ENCODE results near the gene CHAF1B. TPM values are rescaled to one million over a fixed set of nuclear protein-coding genes. Genes with fewer than 3 reads are reported as not detected.

The CHAF1B gene
- total and polyA plus RNA-seq, 3 donors from 2014 or later, result 5.2 to 6.5 (median 6.2) TPM

DNA sequence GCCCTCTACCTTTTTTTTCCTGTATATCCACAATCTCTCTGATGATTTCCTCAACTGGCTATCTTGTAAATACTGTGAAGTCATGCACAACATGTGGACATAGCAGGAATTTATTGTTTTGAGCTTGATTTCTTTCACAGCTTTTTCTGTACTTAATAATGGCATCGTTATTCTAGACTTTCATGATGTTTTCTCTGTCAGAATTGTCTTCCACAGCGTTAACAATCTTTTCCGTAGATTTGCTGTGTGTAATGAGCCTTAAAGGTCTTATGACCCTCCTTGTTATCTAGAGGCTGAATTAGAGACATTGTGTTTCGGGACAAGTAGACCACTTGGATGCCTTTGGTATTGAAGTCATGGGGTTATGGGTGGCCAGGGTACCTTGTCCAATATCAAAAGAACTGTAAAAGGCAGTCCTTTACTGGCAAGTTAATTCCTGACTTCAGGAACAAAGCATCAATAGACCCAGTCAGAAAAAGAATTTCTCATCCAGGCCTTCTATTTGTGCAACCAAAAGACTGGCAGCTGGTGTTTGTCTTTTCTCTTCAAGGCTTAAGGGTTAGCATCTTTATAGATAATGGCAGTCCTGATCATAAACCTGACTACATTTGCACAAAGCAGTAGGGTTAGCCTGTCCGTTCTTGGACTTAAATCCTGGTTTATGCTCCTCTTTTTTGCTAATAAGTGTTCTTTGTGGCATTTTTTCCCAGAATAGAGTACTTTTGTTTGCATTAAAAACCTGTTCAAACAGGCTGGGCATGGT is 30.1 kb upstream of the CHAF1B start:
- no peak for DNase-seq
- no peak overlapping the region for H3K27ac ChIP-seq

DNA sequence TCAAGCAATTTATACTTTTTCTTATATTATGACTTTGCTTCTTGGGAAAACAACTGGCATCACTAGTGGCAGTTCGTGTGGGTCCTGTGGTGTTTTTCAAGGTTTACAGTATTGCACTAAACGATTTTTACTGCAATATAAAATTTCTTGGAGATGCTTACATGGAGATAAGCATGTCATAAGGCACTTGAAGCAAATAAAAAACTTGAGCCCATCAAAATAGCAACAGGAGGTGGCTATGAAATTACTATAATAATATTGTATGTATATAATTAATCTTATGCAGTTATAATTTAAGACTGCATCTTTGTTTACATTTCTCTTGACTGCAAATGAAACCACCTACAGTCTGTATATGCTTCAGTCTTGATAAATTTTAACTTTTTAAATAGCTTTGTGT is 29.3 kb upstream of the CHAF1B start:
- Histone ChIP-seq H3K4me3 (no peak overlapping the region), H3K27ac (no peak overlapping the region), H3K9me3 (no peaks in the 10 kb centered on the region), H3K36me3 (ENCODE audit: low read depth, missing control alignments) (no peaks in the 10 kb centered on the region), H3K27me3 (no peaks in the 10 kb centered on the region), H3K4me1 (no peaks in the 10 kb centered on the region)
- 68 to 69% methylated on average over 2 of the region's 2 CpGs for WGBS, 2 donors
- TF ChIP-seq POLR2A (IDR thresholded peaks at IDR 0.05) (no peak), CTCF (IDR thresholded peaks at IDR 0.05) (no peak)
- DNase-seq, result no peak
- intact Hi-C loops (cut with DNase I; ENCODE audit: low total_unique reads), result no loop called here

More for the DNA sequence above, 30.1 kb upstream of the CHAF1B start:
- WGBS, 2 donors, result 73 to 74% methylated on average over 5 of the region's 5 CpGs
- H3K36me3 ChIP-seq (ENCODE audit: low read depth, missing control alignments), result no peaks in the 10 kb centered on the region
- no peaks in the 10 kb centered on the region for H3K27me3 ChIP-seq
- no peak overlapping the region for H3K4me3 ChIP-seq
- TF ChIP-seq POLR2A (IDR thresholded peaks at IDR 0.05) (no peak), CTCF (IDR thresholded peaks at IDR 0.05) (no peak)
- no peaks in the 10 kb centered on the region for H3K4me1 ChIP-seq
- intact Hi-C loops (cut with DNase I; ENCODE audit: low total_unique reads), result no loop called here
- H3K9me3 ChIP-seq, result no peaks in the 10 kb centered on the region

DNA sequence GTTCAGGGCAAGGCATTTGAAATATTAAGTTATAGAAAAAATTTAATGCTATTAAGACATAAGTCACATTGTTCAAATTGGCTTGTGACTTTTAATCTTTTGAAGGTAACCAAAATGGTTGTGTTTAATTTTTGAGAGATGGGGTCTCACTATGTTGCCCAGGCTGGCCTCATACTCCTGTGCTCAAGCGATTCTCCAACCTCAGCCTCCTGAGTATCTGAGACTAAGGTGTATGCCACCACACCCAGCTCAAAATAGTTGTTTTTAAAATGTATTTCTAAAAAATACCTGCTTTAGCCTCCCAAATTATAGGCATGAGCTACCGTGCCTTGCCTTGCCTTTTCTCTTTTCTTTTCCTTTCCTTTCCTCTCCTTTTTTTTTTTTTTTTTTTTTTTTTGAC is 26.0 kb upstream of the CHAF1B start:
- intact Hi-C loops (cut with DNase I; ENCODE audit: low total_unique reads), result no loop called here
- TF ChIP-seq POLR2A (IDR thresholded peaks at IDR 0.05) (no peak), CTCF (IDR thresholded peaks at IDR 0.05) (no peak)
- 88 to 96% methylated on average over 2 of the region's 2 CpGs for WGBS, 2 donors

DNA sequence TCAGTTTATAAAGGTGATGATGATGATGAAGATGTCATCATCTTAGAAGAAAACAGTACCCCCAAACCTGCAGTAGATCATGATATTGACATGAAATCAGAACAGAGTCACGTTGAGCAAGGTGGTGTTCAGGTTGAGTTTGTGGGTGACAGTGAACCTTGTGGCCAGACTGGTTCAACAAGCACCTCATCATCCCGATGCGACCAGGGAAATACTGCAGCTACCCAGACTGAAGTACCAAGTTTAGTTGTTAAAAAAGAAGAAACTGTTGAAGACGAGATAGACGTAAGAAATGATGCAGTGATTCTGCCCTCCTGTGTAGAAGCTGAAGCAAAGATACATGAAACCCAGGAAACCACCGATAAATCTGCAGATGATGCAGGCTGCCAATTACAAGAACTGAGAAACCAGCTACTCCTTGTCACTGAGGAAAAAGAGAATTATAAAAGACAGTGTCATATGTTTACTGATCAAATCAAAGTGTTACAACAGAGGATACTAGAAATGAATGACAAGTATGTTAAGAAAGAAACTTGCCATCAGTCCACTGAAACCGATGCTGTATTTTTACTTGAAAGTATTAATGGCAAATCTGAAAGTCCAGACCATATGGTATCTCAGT is 16.0 kb upstream of the CHAF1B start:
- H3K4me3 ChIP-seq, result no peak overlapping the region
- intact Hi-C loops (cut with DNase I; ENCODE audit: low total_unique reads), result no loop called here
- H3K9me3 ChIP-seq, result no peaks in the 10 kb centered on the region
- H3K27me3 ChIP-seq, result no peaks in the 10 kb centered on the region
- no peak overlapping the region for H3K27ac ChIP-seq
- H3K36me3 ChIP-seq (ENCODE audit: low read depth, missing control alignments), result no peaks in the 10 kb centered on the region
- 91 to 93% methylated on average over 7 of the region's 7 CpGs for WGBS, 2 donors
- H3K4me1 ChIP-seq, result no peaks in the 10 kb centered on the region
- DNase-seq, result no peak
- TF ChIP-seq CTCF (IDR thresholded peaks at IDR 0.05), result no peak
- no peak for TF ChIP-seq POLR2A (IDR thresholded peaks at IDR 0.05)

More for the DNA sequence above, 26.0 kb upstream of the CHAF1B start:
- H3K27me3 ChIP-seq, result no peaks in the 10 kb centered on the region
- H3K36me3 ChIP-seq (ENCODE audit: low read depth, missing control alignments), result no peaks in the 10 kb centered on the region
- H3K4me1 ChIP-seq, result no peaks in the 10 kb centered on the region
- DNase-seq, result no peak
- no peak overlapping the region for H3K27ac ChIP-seq
- no peaks in the 10 kb centered on the region for H3K9me3 ChIP-seq
- no peak overlapping the region for H3K4me3 ChIP-seq

Measured in testis (tissue), 3 donors.